OCI-LY1 (cell line): ENCODE data around the gene MFSD12.

ENCODE experiments used
- EZH2 ChIP-seq: fragments of 200-600 bp; sonication (generic), shearing (Covaris generic); IDR thresholded peaks from 2 replicates; pipeline ENCODE4 v1.8.0; 2017; ENCODE audit warnings: borderline replicate concordance, mixed run types, mild to moderate bottlenecking, antibody characterized with exemption, low read length, moderate library complexity, mixed read lengths
- TF ChIP-seq, protein P1 (sequence below): fragments of 200-600 bp; sonication (generic), shearing (Covaris generic); IDR thresholded peaks from 2 replicates; pipeline ENCODE4 v1.5.1; 2017; ENCODE audit warnings: mild to moderate bottlenecking, antibody characterized with exemption, low read length, moderate library complexity, mixed read lengths

DNA sequence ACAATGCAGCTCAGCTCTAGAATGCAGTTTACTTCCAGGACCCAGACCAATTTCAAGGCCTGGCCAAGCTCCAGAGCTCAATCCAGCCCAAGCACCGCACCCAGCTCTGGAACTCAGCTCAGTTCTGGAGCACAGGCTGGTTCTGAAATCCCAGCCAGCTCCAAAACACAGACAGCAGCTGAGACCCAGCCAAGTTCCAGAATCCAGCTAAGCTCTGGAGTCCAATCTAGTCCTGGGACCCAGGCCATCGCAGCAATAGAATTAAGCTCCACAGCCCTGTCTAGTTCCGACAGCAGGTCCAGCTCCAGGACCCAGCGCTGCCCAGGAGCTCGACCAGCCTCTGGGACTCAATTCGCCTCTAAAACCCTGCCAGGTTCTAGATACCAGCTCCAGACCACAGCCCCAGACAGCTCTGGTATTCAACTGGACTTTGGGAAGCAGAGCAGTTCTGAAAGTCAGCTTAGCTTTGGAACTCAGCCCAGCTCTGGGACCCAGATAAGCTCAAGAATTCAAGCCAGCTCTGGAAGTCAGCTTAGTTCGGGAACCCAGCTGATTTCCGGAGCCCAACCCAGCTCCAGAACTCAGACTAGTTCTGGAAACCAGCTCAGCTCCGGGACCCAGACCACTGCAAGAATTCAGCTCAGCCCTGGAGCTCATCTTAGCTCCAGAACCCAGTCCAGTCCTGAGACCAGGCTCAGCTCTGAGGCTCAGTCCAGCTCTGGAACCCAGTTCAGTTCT is 34.7 kb upstream of the MFSD12 start:
- TF ChIP-seq, protein P1, sequence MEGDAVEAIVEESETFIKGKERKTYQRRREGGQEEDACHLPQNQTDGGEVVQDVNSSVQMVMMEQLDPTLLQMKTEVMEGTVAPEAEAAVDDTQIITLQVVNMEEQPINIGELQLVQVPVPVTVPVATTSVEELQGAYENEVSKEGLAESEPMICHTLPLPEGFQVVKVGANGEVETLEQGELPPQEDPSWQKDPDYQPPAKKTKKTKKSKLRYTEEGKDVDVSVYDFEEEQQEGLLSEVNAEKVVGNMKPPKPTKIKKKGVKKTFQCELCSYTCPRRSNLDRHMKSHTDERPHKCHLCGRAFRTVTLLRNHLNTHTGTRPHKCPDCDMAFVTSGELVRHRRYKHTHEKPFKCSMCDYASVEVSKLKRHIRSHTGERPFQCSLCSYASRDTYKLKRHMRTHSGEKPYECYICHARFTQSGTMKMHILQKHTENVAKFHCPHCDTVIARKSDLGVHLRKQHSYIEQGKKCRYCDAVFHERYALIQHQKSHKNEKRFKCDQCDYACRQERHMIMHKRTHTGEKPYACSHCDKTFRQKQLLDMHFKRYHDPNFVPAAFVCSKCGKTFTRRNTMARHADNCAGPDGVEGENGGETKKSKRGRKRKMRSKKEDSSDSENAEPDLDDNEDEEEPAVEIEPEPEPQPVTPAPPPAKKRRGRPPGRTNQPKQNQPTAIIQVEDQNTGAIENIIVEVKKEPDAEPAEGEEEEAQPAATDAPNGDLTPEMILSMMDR = no peak
- no peak for TF ChIP-seq EZH2
